Renal pelvis (tissue), 4 donors: ENCODE results near the gene RAP1B. TPM values are rescaled to one million over a fixed set of nuclear protein-coding genes. Genes with fewer than 3 reads are reported as not detected.

Experiments
- DNase-seq: peaks from one replicate; pipeline ENCODE4 v3.0.0-alpha.2; 2013
- polyA plus RNA-seq, 3 donors: library from polyadenylated mRNA; unstranded; fragments of 120-200 nt; gene quantifications; one replicate each; pipeline ENCODE4 v1.2.1, GENCODE V29; 2013; ENCODE audit not compliant: insufficient read length in 3 of 3

Gene RAP1B
- polyA plus RNA-seq, 3 donors = 155 to 166 (median 166) TPM

GRCh38 chr12:68602720-68603119, 8.0 kb upstream of the RAP1B start:
- no peak for DNase-seq

- no peak for DNase-seq
Observed at GRCh38 chr12:68608191-68608590, 2.5 kb upstream of the RAP1B start.

GRCh38 chr12:68609998-68610369, 715 bp upstream of the RAP1B start:
- DNase-seq = peak; percentile 35

GRCh38 chr12:68611094-68611805, 551 bp downstream of the RAP1B start:
- peak; percentile 63 for DNase-seq

GRCh38 chr12:68611806-68612160, 1.1 kb downstream of the RAP1B start:
- DNase-seq = no peak

- DNase-seq = no peak
Observed at GRCh38 chr12:68612202-68612601, 1.5 kb downstream of the RAP1B start.

- no peak for DNase-seq
Observed at GRCh38 chr12:68612697-68613096, 2.0 kb downstream of the RAP1B start.

GRCh38 chr12:68613209-68613904, 2.7 kb downstream of the RAP1B start:
- DNase-seq = no peak

- DNase-seq = no peak
Observed at GRCh38 chr12:68614105-68614679, 3.5 kb downstream of the RAP1B start.

- DNase-seq = no peak
Observed at GRCh38 chr12:68614769-68615168, 4.1 kb downstream of the RAP1B start.

GRCh38 chr12:68617160-68617926, 6.6 kb downstream of the RAP1B start:
- no peak for DNase-seq

GRCh38 chr12:68619541-68619940, 8.8 kb downstream of the RAP1B start:
- no peak for DNase-seq

- no peak for DNase-seq
Observed at GRCh38 chr12:68620519-68621471, 10.1 kb downstream of the RAP1B start.

GRCh38 chr12:68621472-68622081, 10.9 kb downstream of the RAP1B start:
- DNase-seq = no peak

GRCh38 chr12:68622250-68622649, 11.6 kb downstream of the RAP1B start:
- no peak for DNase-seq

GRCh38 chr12:68623059-68623458, 12.4 kb downstream of the RAP1B start:
- no peak for DNase-seq

GRCh38 chr12:68623984-68624383, 13.3 kb downstream of the RAP1B start:
- no peak for DNase-seq

- no peak for DNase-seq
Observed at GRCh38 chr12:68624933-68625332, 14.2 kb downstream of the RAP1B start.

GRCh38 chr12:68627673-68628319, 17.1 kb downstream of the RAP1B start:
- DNase-seq = no peak

GRCh38 chr12:68628698-68629097, 18.0 kb downstream of the RAP1B start:
- DNase-seq = no peak
